Measurements from ENCODE around the gene SLC41A3.

- TF ChIP-seq CTCF (conservative IDR thresholded peaks at IDR 0.05; ENCODE audit: low read length): no peak
- TF ChIP-seq EZH2phosphoT487 (IDR thresholded peaks at IDR 0.05; ENCODE audit: borderline replicate concordance): no peak
Observed at GRCh38 chr3:126113238-126113555, 29.3 kb upstream of the SLC41A3 start.

All from Loucy (cell line).